ENCODE results near the gene ITGB6. TPM values are rescaled to one million over a fixed set of nuclear protein-coding genes. Genes with fewer than 3 reads are reported as not detected.

The ITGB6 gene
- 10 to 100 TPM in 11 of 12 donors, not detected in 1; 24.5 to 77.2 (median 54.3) TPM for polyA plus RNA-seq (ENCODE audit: insufficient read length in 12 of 12)
- long read RNA-seq, donor 1, result 0 reads
- long read RNA-seq, donor 2, result 0 reads
- long read RNA-seq, donor 3, partial matches to known transcripts, result 5 of 5 reads
- long read RNA-seq, donor 3, other reads (novel, unspliced or antisense), result 0 of 5 reads
- long read RNA-seq, donor 4, result 0 reads
- long read RNA-seq, donor 5, partial matches to known transcripts, result 9 of 9 reads
- long read RNA-seq, donor 5, other reads (novel, unspliced or antisense), result 0 of 9 reads
- long read RNA-seq, donor 6, result 0 reads
- long read RNA-seq, donor 7, result 0 reads
- long read RNA-seq, donor 8, result 0 reads
- long read RNA-seq, donor 9, result 0 reads
- long read RNA-seq, donor 10, result 0 reads
- long read RNA-seq, donor 11, partial matches to known transcripts, result 6 of 6 reads
- long read RNA-seq, donor 11, other reads (novel, unspliced or antisense), result 0 of 6 reads

GRCh38 chr2:160199683-160200389, at the start of gene ITGB6:
Gene ITGB6 (minus strand): TSS chr2:160200272. CDS start chr2:160200063, 209 bp downstream.
- no peak for DNase-seq

GRCh38 chr2:160247296-160248035, 47.4 kb upstream of the ITGB6 start:
- no peak for DNase-seq

DNA sequence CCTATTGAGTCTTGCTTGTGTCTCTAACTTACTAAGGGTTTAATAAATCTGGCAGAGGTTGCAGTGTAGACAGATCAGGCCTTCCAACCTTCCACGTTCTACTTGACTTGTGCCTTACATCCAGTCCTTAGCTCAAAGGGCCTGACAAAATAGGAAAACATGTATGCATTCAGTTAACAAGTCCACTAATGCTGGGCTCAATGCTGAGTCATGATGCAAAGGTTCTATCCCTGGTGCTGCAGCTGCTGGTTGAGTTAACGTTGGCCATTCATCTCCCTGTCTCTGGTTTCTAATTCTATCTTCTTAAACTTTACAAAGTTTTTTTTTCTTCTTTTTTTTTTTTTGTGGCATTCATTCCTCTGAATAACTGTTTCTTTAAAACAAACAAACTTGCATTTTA, 46.3 kb upstream of the ITGB6 start:
- no peak for DNase-seq

DNA sequence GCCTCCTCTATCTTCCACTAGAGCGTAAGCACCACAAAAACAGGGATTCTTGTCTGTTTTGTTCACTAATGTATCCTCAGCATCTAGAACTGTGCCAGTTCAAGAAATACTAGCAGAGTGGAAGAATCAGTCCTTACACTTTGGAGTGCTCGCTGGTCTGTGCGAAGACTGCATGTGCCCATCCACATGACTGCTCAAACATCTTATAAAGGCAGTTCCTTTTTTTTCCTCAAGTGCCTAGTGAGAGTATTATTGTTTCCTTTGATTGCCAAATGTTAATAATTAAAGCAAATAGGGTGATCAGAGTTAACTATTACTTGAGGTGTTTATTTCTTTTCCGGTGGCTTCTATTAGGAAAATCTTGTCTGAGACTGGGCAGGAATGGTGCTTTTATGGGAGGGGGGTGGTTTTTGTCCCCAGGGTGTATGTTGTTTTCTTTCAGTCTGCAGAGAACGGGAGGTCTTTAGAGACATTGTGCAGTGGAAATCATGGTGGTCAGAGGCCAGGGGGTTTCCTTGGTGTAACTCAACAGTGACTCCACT, 45.6 kb upstream of the ITGB6 start:
- no peak for DNase-seq

- no peak for DNase-seq
These were observed 43.0 kb upstream of the ITGB6 start for GRCh38 chr2:160242893-160243564.

DNA sequence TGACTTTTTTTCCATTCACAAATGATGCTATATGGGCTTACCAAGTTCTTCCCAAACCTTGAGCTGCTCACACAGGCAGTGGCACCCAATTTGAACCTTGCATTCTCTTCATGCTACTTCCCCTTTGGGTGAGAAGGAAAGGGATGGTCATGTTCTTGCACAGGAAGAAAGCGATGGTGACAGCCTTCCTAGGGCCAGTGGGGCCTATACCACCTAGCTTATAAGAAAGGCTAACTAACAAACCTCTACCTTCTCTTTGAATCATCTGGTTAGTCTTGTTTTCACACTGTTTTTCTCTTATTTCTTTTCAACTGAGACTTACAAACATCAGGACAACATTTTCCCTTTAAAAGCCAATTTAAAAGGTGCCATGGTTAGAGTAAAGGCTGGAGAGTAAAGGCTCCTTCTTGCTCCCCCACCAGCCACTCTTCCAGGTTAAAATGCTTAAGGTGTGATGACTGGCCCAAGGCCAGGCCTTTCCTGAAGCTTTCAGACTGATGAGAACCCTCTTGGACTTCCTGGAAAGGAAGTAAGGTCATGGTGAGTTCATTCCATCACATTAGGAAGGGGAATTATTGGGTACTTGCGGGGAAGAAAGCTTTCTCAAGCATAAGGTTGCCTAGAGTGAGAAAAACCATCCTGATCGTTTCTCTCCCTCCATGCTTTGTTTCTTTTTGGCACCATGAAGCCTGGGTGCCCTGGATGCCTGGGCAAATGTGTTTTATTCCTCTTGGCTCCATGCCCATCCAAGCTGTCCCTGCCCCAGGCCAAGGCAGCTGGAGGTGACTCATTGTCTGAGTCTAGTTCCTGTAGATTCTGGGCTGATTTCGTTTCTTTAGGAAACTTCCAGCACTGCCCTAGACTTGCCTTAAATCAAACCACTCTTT, 41.4 kb upstream of the ITGB6 start:
- no peak for DNase-seq

DNA sequence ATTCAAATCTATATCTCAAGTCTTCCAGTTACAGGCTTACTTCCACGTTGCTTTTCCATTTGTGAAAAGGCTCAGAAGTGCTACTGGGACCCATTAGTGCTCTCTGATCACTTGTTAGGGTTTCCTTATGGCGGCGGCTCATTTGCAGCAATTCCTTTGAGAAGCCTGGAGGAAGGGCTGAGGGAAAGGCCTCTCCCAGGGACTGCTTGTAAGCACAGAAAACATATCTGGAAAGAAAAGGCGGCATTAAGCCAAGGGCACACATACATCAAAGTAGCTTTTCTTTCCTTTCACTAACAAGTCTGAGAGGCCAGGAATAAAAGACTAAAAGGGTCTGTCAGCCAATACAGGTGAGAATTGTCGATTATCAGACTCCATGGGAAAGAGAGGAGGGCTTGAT, 39.4 kb upstream of the ITGB6 start:
- no peak for DNase-seq

GRCh38 chr2:160238392-160238791, 38.3 kb upstream of the ITGB6 start:
- DNase-seq, result no peak

DNA sequence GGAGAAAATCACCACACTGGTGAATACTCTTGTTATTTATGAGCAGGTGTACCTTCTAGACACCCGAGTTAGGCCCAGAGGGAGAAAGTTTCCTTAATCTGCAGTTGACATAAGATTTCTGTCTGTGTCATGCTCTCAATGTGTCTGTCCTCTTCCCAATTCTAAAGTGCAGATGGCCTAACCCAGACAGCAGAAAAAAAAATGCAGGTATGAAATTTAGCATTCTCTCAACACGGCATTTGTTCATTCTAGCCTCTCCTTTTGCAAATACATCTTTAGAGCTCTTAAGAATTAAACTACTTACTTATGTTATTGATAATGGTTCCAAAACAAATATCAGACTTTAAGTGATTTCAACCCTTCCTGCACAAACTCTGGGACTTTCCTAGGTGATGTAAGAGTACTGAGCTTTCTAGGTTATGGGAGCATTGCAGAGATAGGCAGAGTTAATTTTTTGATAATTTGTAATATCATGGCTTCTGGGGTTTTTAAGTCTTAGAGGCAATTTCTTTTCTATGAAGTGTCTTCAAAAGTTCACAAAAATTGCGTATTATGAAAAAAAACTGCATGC, 32.9 kb upstream of the ITGB6 start:
- no peak for DNase-seq

DNA sequence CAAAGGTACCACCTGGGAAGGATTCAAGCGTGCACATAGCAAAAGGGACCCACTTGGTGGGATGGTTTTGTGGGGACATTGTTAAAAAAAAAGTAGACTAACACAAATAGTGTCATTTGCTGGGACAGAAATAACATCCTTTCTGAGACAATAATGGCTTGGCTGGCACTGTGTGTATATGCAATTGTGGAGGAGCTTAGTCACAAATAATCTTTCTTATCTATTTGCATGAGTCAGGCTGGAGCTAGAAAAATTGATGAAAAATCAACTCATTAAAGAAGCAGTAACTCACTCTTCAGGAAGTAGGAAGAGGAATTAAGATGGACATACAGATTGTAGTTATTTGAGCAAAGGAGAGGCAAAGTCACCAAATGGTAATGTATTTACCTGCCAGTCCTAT, 29.5 kb upstream of the ITGB6 start:
- DNase-seq, result no peak

DNA sequence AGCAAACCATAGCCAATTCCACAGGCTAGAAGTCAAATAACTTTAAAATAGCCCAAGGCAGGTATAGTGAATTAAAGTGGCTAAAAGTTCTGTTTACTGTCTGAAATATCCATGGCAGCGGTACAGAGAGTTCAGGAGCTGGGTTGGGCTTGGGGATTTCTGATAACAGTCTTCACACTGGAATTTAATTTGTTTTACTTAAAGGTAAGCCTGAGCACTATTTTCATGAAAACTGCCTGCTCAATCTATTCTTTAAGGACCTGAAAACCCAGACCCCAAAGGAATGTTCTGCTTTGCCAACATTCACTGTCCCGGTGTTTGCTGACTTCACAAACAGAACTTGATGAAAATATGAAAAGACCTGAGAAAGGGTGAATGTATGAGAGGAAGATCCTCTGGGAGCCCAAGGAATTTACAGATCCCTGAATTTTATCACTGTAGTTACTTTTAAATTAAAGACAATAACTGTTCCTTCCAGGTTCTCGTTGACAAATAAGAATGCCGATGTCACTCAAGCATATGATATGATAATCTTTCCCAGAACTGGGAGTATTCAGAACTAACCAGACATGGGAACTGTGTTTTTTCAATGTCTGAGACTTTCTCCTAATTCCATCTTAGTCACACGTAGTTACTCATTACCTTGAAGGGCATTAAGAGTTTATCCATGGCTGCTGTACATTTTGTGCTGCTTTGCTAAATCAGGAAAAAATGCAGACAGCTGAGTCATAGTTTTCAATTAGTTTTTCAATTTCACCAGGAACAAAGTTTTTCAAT, 28.3 kb upstream of the ITGB6 start:
- DNase-seq, result no peak

- no peak for DNase-seq
These were observed 27.3 kb upstream of the ITGB6 start for GRCh38 chr2:160227293-160227915.

GRCh38 chr2:160226367-160226766, 26.3 kb upstream of the ITGB6 start:
- no peak for DNase-seq

- DNase-seq, result no peak
These were observed 25.6 kb upstream of the ITGB6 start for GRCh38 chr2:160225722-160226121.

DNA sequence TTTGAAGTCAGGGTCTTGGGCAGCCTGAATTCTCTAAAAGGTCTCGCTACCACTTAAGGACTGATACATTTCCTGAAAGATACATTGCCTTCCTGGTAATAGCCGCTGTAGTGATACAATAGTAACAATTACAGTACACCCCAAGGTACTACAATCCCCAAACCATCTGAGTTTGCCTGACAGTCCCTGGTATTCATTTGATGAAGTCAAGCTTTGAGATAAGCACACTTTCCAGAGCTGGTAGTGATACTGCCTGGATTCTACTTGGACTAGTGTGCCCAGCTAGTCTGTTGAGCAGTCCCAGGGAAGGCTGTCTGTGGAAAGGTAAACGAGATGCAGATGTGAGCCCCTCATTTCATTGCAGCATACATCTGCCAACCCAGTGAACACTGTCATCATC, 24.4 kb upstream of the ITGB6 start:
- no peak for DNase-seq

DNA sequence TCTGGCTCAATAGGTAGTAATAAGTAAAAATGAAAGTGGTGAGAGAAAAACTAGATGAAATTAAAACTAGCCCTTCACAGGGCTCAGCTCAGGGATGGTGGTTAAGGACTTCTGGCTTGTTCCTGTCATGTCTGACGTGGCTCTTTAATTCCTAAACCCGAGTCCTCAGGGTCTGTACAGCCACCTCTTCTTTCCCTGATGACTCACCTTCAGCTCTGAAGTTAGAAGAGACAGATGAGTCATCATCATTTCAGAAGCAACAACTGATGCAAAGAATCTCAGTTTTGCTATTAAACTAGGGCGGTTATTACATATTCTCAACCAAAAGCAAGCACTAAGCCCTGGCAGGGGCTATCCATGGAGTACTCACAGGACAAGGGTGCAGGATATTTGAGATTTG, 24.0 kb upstream of the ITGB6 start:
- no peak for DNase-seq

DNA sequence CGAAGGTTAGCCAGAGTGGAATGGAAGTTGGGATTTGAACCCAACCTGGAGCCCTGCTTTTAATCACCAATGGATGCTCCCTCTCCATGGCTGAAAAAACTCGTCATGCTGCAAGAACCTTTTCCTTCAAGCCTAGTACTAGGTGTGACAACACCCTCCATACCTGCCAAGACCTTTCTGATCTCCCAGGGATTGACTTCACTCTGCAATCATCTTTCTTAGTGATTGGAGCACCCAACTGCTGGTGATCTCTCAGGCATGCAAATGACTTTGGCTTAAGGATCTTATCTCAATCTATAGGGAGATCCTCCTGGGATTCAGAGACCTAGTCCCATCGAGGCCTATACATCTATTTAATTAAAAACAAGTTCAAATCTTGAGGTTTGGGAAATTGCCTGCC, 23.5 kb upstream of the ITGB6 start:
- DNase-seq, result no peak

DNA sequence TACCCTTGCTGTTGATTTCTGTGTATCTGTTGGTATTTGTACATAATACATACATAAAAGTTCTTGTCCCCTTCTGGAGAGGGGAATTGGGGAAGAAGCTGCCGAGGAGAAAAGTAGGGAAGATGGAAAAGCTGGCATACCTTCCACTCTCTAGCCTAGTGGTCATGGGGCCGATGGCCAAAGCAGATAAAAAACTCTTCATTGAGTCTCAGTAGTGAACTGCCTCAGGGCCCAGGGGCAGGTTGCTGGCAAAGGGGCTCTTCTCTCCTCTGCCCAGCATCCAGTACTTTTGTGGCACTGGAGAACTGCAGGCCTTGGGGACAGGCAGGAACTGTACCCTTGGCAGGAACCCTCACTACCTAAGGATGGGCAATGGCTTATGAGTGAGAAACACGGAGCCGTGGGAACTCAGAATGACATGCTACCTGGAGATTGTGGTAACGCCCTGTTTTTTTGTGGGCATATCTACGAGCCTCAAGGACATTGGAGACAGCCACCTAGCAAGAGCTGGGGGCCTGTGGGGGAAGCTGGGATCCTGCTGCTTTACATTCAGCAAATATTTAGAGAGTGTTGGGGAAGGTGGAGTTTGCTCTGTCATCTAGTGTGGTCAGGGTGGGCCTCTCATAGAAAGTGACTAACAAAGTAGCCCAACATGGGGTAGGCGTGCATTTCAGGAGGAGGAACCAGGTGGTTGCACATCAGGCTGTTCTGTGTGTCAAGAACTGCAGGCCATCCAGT, 22.6 kb upstream of the ITGB6 start:
- no peak for DNase-seq
